ENCODE results near the gene RAX2.

DNA sequence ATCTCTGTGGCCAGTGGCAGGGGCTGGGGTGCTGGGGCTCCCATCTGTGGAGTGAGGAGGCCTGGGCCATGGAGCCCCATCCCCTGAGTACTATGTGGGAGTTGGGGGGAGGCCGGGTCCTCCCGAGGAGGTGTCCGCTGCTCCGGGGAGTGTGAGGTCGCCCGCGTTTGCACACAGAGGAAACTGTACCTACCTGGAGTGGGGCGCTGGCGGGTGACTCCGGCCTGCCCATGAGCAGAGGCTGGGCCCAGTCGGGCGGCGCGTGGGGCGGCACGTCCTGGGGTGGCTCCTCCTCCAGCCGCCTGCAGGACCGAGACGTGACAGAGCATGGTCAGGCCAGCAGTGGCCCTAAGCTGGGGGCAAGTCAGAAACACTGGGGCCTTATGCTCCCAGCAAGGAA lies 48.0 kb upstream of the RAX2 start:
- no peak for TF ChIP-seq FOXM1 (CRISPR knock-in tag; IDR thresholded peaks at IDR 0.05)
- TF ChIP-seq, protein P1, sequence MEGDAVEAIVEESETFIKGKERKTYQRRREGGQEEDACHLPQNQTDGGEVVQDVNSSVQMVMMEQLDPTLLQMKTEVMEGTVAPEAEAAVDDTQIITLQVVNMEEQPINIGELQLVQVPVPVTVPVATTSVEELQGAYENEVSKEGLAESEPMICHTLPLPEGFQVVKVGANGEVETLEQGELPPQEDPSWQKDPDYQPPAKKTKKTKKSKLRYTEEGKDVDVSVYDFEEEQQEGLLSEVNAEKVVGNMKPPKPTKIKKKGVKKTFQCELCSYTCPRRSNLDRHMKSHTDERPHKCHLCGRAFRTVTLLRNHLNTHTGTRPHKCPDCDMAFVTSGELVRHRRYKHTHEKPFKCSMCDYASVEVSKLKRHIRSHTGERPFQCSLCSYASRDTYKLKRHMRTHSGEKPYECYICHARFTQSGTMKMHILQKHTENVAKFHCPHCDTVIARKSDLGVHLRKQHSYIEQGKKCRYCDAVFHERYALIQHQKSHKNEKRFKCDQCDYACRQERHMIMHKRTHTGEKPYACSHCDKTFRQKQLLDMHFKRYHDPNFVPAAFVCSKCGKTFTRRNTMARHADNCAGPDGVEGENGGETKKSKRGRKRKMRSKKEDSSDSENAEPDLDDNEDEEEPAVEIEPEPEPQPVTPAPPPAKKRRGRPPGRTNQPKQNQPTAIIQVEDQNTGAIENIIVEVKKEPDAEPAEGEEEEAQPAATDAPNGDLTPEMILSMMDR (CRISPR knock-in tag; IDR thresholded peaks at IDR 0.05) = no peak
- no peak for TF ChIP-seq ZNF337 (CRISPR knock-in tag; IDR thresholded peaks at IDR 0.05; ENCODE audit: borderline replicate concordance, low read depth)
- no peak for TF ChIP-seq RBM22 (optimal IDR thresholded peaks at IDR 0.05; ENCODE audit: low read length)
- no peak for TF ChIP-seq POLR2A (IDR thresholded peaks at IDR 0.05; ENCODE audit: insufficient read depth in 1 of 2, low read depth in 2 of 2, low read length in 2 of 2)
